ENCODE results near the gene TMEM26. TPM values are rescaled to one million over a fixed set of nuclear protein-coding genes. Genes with fewer than 3 reads are reported as not detected.

The TMEM26 gene
- total and polyA plus RNA-seq, 2 experiments from 2014 or later, result 1.0 to 1.9 TPM

DNA sequence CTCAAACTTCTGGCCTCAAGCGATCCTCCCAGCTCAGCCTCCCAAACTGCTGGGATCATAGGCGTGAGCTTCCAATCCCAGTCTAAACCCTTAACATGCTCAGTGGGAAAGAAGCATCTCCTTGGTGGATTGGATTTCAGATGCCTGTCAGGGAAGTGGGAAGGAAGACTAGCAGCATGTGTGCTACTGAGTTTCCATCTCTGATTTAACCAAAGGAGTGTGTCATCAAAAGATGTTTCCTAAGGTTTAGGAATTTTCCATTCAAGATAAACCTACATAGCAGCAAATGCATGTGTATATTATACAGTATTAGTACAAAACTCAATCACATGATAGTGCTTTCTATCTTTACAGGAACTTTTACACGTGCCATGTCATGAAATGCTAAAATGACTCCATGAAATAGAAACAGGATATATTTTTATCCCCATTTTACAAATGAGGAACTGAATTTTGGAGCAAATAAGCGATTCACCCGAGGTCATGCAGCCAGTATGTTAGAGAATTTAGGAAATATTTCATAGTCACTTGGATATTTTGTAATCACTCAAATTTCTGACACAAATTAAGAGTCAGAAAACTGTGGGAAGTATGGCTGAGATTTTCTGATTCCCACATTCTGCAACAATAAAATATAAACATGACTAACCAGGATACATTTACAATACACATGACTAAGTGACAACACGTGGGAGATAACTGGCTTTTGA, 11.4 kb upstream of the TMEM26 start (continued):
- TF ChIP-seq, protein P1, sequence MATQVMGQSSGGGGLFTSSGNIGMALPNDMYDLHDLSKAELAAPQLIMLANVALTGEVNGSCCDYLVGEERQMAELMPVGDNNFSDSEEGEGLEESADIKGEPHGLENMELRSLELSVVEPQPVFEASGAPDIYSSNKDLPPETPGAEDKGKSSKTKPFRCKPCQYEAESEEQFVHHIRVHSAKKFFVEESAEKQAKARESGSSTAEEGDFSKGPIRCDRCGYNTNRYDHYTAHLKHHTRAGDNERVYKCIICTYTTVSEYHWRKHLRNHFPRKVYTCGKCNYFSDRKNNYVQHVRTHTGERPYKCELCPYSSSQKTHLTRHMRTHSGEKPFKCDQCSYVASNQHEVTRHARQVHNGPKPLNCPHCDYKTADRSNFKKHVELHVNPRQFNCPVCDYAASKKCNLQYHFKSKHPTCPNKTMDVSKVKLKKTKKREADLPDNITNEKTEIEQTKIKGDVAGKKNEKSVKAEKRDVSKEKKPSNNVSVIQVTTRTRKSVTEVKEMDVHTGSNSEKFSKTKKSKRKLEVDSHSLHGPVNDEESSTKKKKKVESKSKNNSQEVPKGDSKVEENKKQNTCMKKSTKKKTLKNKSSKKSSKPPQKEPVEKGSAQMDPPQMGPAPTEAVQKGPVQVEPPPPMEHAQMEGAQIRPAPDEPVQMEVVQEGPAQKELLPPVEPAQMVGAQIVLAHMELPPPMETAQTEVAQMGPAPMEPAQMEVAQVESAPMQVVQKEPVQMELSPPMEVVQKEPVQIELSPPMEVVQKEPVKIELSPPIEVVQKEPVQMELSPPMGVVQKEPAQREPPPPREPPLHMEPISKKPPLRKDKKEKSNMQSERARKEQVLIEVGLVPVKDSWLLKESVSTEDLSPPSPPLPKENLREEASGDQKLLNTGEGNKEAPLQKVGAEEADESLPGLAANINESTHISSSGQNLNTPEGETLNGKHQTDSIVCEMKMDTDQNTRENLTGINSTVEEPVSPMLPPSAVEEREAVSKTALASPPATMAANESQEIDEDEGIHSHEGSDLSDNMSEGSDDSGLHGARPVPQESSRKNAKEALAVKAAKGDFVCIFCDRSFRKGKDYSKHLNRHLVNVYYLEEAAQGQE (IDR thresholded peaks at IDR 0.05; ENCODE audit: unreplicated experiment), result no peak
- no peak for TF ChIP-seq CREB1 (CRISPR knock-in tag; IDR thresholded peaks at IDR 0.05; ENCODE audit: low read depth)

DNA sequence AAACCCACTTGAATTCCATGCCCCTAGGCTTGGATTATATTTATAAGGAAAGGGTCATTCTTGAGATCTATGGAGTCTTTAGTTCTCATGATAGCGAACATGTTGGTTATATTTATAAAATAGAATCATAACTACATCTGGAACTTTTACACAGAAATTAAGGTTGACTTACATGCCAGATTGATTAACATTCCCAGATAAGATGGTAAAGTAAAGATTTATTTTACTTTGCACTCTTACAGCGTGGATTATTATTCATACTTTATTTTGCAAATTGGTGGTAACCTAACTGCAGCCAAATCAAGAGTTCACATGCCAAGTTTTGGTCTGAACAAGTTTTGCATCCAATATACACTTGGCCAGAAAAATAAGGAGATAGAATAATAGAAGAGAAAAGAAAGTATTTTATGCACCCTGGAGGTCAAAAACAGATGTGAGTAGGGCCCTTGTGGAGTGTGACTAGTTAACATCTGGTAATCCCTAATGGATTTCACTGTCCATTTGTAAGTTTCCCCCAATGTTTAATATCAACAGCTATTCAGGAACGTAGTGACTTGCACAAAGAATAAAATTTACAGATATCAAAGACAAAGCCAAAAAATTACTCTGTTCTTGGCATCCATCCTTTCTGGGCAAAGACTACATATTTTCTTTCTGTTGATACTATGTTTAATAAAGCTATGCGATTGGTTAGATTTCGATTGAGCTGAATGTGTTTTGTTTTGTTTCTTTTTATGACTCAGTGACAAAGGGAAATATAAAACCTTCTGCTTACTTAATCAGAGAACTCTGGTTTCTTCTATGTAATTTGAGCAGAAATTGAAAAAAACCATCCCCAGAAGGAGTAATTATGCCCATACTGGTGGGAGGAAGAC, 10.1 kb upstream of the TMEM26 start:
- Mint-ChIP-seq H3K27ac (no peak overlapping the region), H3K4me1 (peaks cover 3% of the 10 kb centered on the region; the same call in 2 of the 3 replicates), H3K9me3 (peaks cover 3% of the 10 kb centered on the region; the same call in 2 of the 3 replicates), H3K4me3 (no peak overlapping the region), H3K36me3 (ENCODE audit: low read depth) (peaks cover under 1% of the 10 kb centered on the region; the same call in 1 of the 3 replicates), H3K27me3 (ENCODE audit: insufficient read depth, low read depth, poor library complexity) (no peaks in the 10 kb centered on the region)
- Histone ChIP-seq H4K20me1 (replicated peaks; ENCODE audit: insufficient read depth) (no peaks in the 10 kb centered on the region), H3F3A (replicated peaks; ENCODE audit: low read depth) (no peaks in the 10 kb centered on the region), H3K36me3 (ENCODE audit: insufficient read depth) (no peaks in the 10 kb centered on the region), H3K27ac (ENCODE audit: low read depth) (no peak overlapping the region), H3K79me2 (replicated peaks; ENCODE audit: insufficient read depth) (no peaks in the 10 kb centered on the region), H3K4me3 (no peak overlapping the region), H3K4me1 (ENCODE audit: insufficient read depth) (no peaks in the 10 kb centered on the region), H3K27me3 (ENCODE audit: insufficient read depth) (no peaks in the 10 kb centered on the region), H3K4me2 (no peak overlapping the region), H2AFZ (no peak overlapping the region), H3K9me2 (ENCODE audit: insufficient read depth) (no peaks in the 10 kb centered on the region)
- DNase-seq (ENCODE audit: low spot score) (no peak), ATAC-seq (no peak)
- TF ChIP-seq POLR2AphosphoS5 (IDR thresholded peaks at IDR 0.05; ENCODE audit: low read depth) (no peak), ZNF331 (CRISPR knock-in tag; IDR thresholded peaks at IDR 0.05; ENCODE audit: low read depth) (no peak), EZH2 (IDR thresholded peaks at IDR 0.05; ENCODE audit: low read depth, unreplicated experiment) (no peak), STAT1 (IDR thresholded peaks at IDR 0.05; ENCODE audit: unreplicated experiment) (no peak), EZH2phosphoT487 (IDR thresholded peaks at IDR 0.05; ENCODE audit: unreplicated experiment) (no peak), ZNF114 (CRISPR knock-in tag; IDR thresholded peaks at IDR 0.05) (no peak)
- TF ChIP-seq, protein P2, sequence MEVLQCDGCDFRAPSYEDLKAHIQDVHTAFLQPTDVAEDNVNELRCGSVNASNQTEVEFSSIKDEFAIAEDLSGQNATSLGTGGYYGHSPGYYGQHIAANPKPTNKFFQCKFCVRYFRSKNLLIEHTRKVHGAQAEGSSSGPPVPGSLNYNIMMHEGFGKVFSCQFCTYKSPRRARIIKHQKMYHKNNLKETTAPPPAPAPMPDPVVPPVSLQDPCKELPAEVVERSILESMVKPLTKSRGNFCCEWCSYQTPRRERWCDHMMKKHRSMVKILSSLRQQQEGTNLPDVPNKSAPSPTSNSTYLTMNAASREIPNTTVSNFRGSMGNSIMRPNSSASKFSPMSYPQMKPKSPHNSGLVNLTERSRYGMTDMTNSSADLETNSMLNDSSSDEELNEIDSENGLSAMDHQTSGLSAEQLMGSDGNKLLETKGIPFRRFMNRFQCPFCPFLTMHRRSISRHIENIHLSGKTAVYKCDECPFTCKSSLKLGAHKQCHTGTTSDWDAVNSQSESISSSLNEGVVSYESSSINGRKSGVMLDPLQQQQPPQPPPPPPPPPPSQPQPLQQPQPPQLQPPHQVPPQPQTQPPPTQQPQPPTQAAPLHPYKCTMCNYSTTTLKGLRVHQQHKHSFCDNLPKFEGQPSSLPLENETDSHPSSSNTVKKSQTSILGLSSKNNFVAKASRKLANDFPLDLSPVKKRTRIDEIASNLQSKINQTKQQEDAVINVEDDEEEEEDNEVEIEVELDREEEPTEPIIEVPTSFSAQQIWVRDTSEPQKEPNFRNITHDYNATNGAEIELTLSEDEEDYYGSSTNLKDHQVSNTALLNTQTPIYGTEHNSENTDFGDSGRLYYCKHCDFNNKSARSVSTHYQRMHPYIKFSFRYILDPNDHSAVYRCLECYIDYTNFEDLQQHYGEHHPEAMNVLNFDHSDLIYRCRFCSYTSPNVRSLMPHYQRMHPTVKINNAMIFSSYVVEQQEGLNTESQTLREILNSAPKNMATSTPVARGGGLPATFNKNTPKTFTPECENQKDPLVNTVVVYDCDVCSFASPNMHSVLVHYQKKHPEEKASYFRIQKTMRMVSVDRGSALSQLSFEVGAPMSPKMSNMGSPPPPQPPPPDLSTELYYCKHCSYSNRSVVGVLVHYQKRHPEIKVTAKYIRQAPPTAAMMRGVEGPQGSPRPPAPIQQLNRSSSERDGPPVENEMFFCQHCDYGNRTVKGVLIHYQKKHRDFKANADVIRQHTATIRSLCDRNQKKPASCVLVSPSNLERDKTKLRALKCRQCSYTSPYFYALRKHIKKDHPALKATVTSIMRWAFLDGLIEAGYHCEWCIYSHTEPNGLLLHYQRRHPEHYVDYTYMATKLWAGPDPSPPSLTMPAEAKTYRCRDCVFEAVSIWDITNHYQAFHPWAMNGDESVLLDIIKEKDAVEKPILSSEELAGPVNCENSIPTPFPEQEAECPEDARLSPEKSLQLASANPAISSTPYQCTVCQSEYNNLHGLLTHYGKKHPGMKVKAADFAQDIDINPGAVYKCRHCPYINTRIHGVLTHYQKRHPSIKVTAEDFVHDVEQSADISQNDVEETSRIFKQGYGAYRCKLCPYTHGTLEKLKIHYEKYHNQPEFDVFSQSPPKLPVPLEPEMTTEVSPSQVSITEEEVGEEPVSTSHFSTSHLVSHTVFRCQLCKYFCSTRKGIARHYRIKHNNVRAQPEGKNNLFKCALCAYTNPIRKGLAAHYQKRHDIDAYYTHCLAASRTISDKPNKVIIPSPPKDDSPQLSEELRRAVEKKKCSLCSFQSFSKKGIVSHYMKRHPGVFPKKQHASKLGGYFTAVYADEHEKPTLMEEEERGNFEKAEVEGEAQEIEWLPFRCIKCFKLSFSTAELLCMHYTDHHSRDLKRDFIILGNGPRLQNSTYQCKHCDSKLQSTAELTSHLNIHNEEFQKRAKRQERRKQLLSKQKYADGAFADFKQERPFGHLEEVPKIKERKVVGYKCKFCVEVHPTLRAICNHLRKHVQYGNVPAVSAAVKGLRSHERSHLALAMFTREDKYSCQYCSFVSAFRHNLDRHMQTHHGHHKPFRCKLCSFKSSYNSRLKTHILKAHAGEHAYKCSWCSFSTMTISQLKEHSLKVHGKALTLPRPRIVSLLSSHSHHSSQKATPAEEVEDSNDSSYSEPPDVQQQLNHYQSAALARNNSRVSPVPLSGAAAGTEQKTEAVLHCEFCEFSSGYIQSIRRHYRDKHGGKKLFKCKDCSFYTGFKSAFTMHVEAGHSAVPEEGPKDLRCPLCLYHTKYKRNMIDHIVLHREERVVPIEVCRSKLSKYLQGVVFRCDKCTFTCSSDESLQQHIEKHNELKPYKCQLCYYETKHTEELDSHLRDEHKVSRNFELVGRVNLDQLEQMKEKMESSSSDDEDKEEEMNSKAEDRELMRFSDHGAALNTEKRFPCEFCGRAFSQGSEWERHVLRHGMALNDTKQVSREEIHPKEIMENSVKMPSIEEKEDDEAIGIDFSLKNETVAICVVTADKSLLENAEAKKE (CRISPR knock-in tag; IDR thresholded peaks at IDR 0.05), result no peak
- TF ChIP-seq, protein P1 (IDR thresholded peaks at IDR 0.05; ENCODE audit: unreplicated experiment), result no peak

All from GM23338 (cell line).